Umbilical cord (tissue), 2 donors: Measurements from ENCODE around the gene HSPB3. TPM values are rescaled to one million over a fixed set of nuclear protein-coding genes. Genes with fewer than 3 reads are reported as not detected.
"Not testable (repeated sequence)": the region's sequence is repeated elsewhere in the genome, so short reads cannot be mapped to it uniquely, and the experiment has no call there.

ENCODE experiments used
- DNase-seq: peaks from one replicate; pipeline ENCODE4 v3.0.0-alpha.2; 2015; ENCODE audit warnings: low spot score
- total RNA-seq: library from RNA; depleted of rRNA; stranded (reverse); fragments of >200 nt; gene quantifications from one replicate; pipeline ENCODE4 v1.2.3, GENCODE V29; 2014; ENCODE audit warnings: low replicate concordance; ENCODE audit not compliant: insufficient read depth

HSPB3 gene
- total RNA-seq, 1 donor from 2014 or later: 14.2 TPM

GRCh38 chr5:54457094-54457862, 1.8 kb downstream of the HSPB3 start:
- peak; percentile 91 for DNase-seq

GRCh38 chr5:54458221-54458620, 2.7 kb downstream of the HSPB3 start:
- DNase-seq: no peak

GRCh38 chr5:54460181-54460919, 4.9 kb downstream of the HSPB3 start:
- DNase-seq: no peak

GRCh38 chr5:54462281-54462680, 6.8 kb downstream of the HSPB3 start:
- DNase-seq: no peak

GRCh38 chr5:54463713-54464112, 8.2 kb downstream of the HSPB3 start:
- DNase-seq: no peak

- peak; percentile 87 for DNase-seq
Observed at GRCh38 chr5:54469622-54470021, 14.1 kb downstream of the HSPB3 start.

GRCh38 chr5:54470128-54470527, 14.6 kb downstream of the HSPB3 start:
- DNase-seq: peak; percentile 81

- DNase-seq: peak; percentile 93
Observed at GRCh38 chr5:54470677-54471076, 15.2 kb downstream of the HSPB3 start.

GRCh38 chr5:54471398-54471797, 15.9 kb downstream of the HSPB3 start:
- DNase-seq: no peak

- DNase-seq: no peak
Observed at GRCh38 chr5:54476682-54477081, 21.2 kb downstream of the HSPB3 start.

- DNase-seq: no peak
Observed at GRCh38 chr5:54477941-54478478, 22.5 kb downstream of the HSPB3 start.

GRCh38 chr5:54480296-54480695, 24.8 kb downstream of the HSPB3 start:
- DNase-seq: no peak

GRCh38 chr5:54484219-54484894, 28.9 kb downstream of the HSPB3 start:
- DNase-seq: no peak

GRCh38 chr5:54485659-54486058, 30.2 kb downstream of the HSPB3 start:
- not testable (repeated sequence) for DNase-seq

GRCh38 chr5:54489648-54489979, 34.1 kb downstream of the HSPB3 start:
- not testable (repeated sequence) for DNase-seq

GRCh38 chr5:54491326-54491725, 35.8 kb downstream of the HSPB3 start:
- no peak for DNase-seq

- DNase-seq: no peak
Observed at GRCh38 chr5:54492178-54492577, 36.7 kb downstream of the HSPB3 start.

GRCh38 chr5:54495027-54495426, 39.5 kb downstream of the HSPB3 start:
- no peak for DNase-seq
